Measurements from ENCODE around the gene NARS2.

NARS2 gene

GRCh38 chr11:78395597-78395996 lies 179.1 kb downstream of the NARS2 start:
- DNase-seq: no peak
- H3K4me3 Mint-ChIP-seq: no peak overlapping the region
- no peaks in the 10 kb centered on the region for H3K27me3 Mint-ChIP-seq (ENCODE audit: low read depth, poor library complexity)
- TF ChIP-seq CTCF (IDR thresholded peaks at IDR 0.05): no peak
- H3K27ac Mint-ChIP-seq: no peak overlapping the region
- H3K9me3 Mint-ChIP-seq: no peaks in the 10 kb centered on the region
- peaks cover 4% of the 10 kb centered on the region for H3K36me3 Mint-ChIP-seq (ENCODE audit: low read depth)
- peaks cover 31% of the 10 kb centered on the region for H3K4me1 Mint-ChIP-seq

- DNase-seq: no peak
- Mint-ChIP-seq H3K4me3 (no peak overlapping the region), H3K27me3 (ENCODE audit: low read depth, poor library complexity) (no peaks in the 10 kb centered on the region), H3K9me3 (no peaks in the 10 kb centered on the region), H3K36me3 (ENCODE audit: low read depth) (peaks cover 10% of the 10 kb centered on the region), H3K27ac (peak overlapping the region; percentile 46), H3K4me1 (peaks cover 26% of the 10 kb centered on the region)
- TF ChIP-seq CTCF (IDR thresholded peaks at IDR 0.05): no peak
Observed at GRCh38 chr11:78392854-78393253, 181.8 kb downstream of the NARS2 start.

- peaks cover 33% of the 10 kb centered on the region for H3K4me1 Mint-ChIP-seq
- no peaks in the 10 kb centered on the region for H3K27me3 Mint-ChIP-seq (ENCODE audit: low read depth, poor library complexity)
- no peak overlapping the region for H3K4me3 Mint-ChIP-seq
- H3K27ac Mint-ChIP-seq: no peak overlapping the region
- no peak for DNase-seq
- TF ChIP-seq CTCF (IDR thresholded peaks at IDR 0.05): no peak
- peaks cover 4% of the 10 kb centered on the region for H3K9me3 Mint-ChIP-seq
- peaks cover 15% of the 10 kb centered on the region for H3K36me3 Mint-ChIP-seq (ENCODE audit: low read depth)
Observed at GRCh38 chr11:78391424-78391823, 183.2 kb downstream of the NARS2 start.

- H3K27ac Mint-ChIP-seq: no peak overlapping the region
- H3K36me3 Mint-ChIP-seq (ENCODE audit: low read depth): peaks cover 22% of the 10 kb centered on the region
- no peak for DNase-seq
- peaks cover 38% of the 10 kb centered on the region for H3K4me1 Mint-ChIP-seq
- H3K9me3 Mint-ChIP-seq: peaks cover 10% of the 10 kb centered on the region
- H3K27me3 Mint-ChIP-seq (ENCODE audit: low read depth, poor library complexity): no peaks in the 10 kb centered on the region
- no peak for TF ChIP-seq CTCF (IDR thresholded peaks at IDR 0.05)
- no peak overlapping the region for H3K4me3 Mint-ChIP-seq
Observed at GRCh38 chr11:78390809-78391208, 183.9 kb downstream of the NARS2 start.

- DNase-seq: no peak
- Mint-ChIP-seq H3K27me3 (ENCODE audit: low read depth, poor library complexity) (no peaks in the 10 kb centered on the region), H3K9me3 (peaks cover 34% of the 10 kb centered on the region), H3K4me3 (no peak overlapping the region), H3K36me3 (ENCODE audit: low read depth) (peaks cover 52% of the 10 kb centered on the region), H3K4me1 (peaks cover 21% of the 10 kb centered on the region), H3K27ac (no peak overlapping the region)
- TF ChIP-seq CTCF (IDR thresholded peaks at IDR 0.05): no peak
Observed at GRCh38 chr11:78386215-78386941, 188.3 kb downstream of the NARS2 start.

All from nephron progenitor cell (in vitro differentiated cells).